Measurements from ENCODE around the gene SRPRB. TPM values are rescaled to one million over a fixed set of nuclear protein-coding genes. Genes with fewer than 3 reads are reported as not detected.

SRPRB gene
- total RNA-seq, 1 donor from 2014 or later: 26.0 TPM

- no peak overlapping the region for H3K27ac ChIP-seq (replicated peaks)
- H3K27me3 ChIP-seq (ENCODE audit: low read depth): no peaks in the 10 kb centered on the region
- TF ChIP-seq, protein P1, sequence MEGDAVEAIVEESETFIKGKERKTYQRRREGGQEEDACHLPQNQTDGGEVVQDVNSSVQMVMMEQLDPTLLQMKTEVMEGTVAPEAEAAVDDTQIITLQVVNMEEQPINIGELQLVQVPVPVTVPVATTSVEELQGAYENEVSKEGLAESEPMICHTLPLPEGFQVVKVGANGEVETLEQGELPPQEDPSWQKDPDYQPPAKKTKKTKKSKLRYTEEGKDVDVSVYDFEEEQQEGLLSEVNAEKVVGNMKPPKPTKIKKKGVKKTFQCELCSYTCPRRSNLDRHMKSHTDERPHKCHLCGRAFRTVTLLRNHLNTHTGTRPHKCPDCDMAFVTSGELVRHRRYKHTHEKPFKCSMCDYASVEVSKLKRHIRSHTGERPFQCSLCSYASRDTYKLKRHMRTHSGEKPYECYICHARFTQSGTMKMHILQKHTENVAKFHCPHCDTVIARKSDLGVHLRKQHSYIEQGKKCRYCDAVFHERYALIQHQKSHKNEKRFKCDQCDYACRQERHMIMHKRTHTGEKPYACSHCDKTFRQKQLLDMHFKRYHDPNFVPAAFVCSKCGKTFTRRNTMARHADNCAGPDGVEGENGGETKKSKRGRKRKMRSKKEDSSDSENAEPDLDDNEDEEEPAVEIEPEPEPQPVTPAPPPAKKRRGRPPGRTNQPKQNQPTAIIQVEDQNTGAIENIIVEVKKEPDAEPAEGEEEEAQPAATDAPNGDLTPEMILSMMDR (IDR thresholded peaks at IDR 0.05; ENCODE audit: borderline replicate concordance): no peak
- no peak overlapping the region for H3K4me3 ChIP-seq
- H3K4me1 ChIP-seq: no peaks in the 10 kb centered on the region
- H3K9me3 ChIP-seq (replicated peaks): no peaks in the 10 kb centered on the region
- intact Hi-C loops (cut with micrococcal nuclease): no loop called here
- H3K36me3 ChIP-seq: peaks cover 95% of the 10 kb centered on the region
- no peak for DNase-seq
These were observed 7.3 kb downstream of the SRPRB start for GRCh38 chr3:133812872-133813271.

- no peak overlapping the region for H3K27ac ChIP-seq (replicated peaks)
- no peak for DNase-seq
- intact Hi-C loops (cut with micrococcal nuclease): loop anchor here (5.0 kb wide), 1 partner anchor 112 kb away; no protein-coding TSS in a partner anchor
- H3K27me3 ChIP-seq (ENCODE audit: low read depth): no peaks in the 10 kb centered on the region
- peaks cover 12% of the 10 kb centered on the region for H3K4me1 ChIP-seq
- peaks cover 88% of the 10 kb centered on the region for H3K36me3 ChIP-seq
- no peaks in the 10 kb centered on the region for H3K9me3 ChIP-seq (replicated peaks)
- TF ChIP-seq, protein P1 (IDR thresholded peaks at IDR 0.05; ENCODE audit: borderline replicate concordance): no peak
- H3K4me3 ChIP-seq: no peak overlapping the region
These were observed 9.8 kb downstream of the SRPRB start for GRCh38 chr3:133815386-133815785.

- intact Hi-C loops (cut with micrococcal nuclease): no loop called here
- Histone ChIP-seq H3K27me3 (ENCODE audit: low read depth) (no peaks in the 10 kb centered on the region), H3K36me3 (peaks cover 66% of the 10 kb centered on the region)
These were observed 14.5 kb downstream of the SRPRB start for GRCh38 chr3:133820129-133820528.

DNA sequence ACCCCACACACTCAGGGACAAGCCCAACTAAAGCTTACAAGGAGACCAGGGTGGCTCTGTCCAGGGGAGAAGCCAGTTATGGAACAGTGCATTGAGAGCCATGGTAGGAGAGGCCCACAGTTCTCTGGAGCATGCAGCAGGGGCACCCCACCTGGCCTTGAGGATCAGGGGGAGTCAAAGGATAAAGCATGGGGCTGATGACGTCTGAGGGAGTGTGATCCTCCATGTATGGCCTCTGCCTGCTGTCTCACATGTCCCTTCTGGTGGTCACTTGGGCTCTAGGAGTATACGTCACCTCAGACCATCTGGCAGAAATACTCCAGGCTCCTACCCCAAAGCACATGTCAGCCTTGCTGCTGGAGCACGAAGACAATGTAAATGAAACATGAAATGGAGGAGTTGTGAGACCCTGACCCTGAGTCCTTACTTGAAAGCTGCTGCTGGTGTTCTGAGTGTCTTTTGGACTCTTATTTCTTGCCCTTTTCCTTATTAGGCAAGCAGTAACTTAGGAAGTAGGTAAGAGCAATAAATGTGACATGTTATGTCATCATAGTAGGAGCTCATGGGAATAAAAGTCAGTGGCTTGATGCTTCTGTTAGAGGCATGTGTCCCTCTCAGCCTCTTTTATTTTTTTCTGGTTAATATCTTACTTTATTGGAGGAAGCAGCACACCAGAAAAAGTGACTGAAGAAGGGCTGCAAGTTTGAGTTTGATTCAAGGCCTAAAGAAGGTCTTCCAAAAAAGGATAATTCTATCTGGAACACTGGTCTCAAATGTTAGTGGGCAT lies 15.5 kb downstream of the SRPRB start:
- Histone ChIP-seq H3K4me1 (peaks cover 25% of the 10 kb centered on the region), H3K4me3 (no peak overlapping the region), H3K36me3 (peaks cover 58% of the 10 kb centered on the region), H3K27ac (replicated peaks) (peak overlapping the region; percentile 50), H3K27me3 (ENCODE audit: low read depth) (no peaks in the 10 kb centered on the region), H3K9me3 (replicated peaks) (no peaks in the 10 kb centered on the region)
- DNase-seq: no peak
- TF ChIP-seq, protein P1 (IDR thresholded peaks at IDR 0.05; ENCODE audit: borderline replicate concordance): no peak
- intact Hi-C loops (cut with micrococcal nuclease): no loop called here

More at GRCh38 chr3:133820129-133820528, 14.5 kb downstream of the SRPRB start:
- Histone ChIP-seq H3K4me1 (peaks cover 25% of the 10 kb centered on the region), H3K27ac (replicated peaks) (no peak overlapping the region), H3K9me3 (replicated peaks) (no peaks in the 10 kb centered on the region), H3K4me3 (no peak overlapping the region)
- no peak for DNase-seq
- TF ChIP-seq, protein P1 (IDR thresholded peaks at IDR 0.05; ENCODE audit: borderline replicate concordance): no peak

DNA sequence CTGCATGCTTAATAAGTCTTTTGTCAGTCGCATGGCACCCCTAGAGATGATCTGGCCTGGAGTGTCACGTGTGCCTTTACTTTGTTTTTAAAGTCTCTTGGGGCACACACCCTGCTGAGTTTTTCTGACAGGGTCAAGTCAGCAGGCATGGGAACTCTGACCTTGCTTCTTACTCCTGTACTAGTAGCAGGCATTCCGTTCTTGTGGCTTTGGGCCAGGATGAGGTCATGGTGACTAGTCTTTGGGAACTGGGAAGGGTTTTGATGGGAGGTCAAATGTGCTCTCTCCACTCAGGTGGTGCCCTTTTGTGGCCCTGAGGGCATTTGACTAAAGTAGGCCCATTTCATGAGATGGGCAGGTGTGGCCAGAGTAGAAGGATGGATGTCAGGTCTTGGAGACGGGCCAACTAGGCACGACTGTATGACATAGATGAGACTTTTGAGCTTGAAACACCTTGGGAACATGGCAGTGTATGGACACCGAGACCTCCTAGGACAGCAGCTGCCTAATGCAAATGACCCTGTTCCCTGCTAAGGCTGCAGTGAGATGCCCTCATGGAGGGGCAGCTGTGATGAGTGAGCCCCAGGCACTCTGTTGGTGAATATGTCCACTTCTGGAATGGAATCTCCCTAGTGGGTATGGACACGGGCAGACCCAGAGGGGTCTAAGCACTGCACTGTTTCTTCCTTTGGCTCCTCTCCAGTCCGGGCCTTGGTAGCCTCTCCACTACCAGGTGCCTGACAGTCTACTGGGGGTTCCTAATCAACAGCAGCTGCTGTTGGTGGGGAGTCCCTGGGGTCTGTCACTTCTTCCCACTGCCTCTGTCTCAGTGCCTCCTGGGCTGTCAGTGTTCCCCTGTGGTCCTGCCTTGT lies 16.4 kb downstream of the SRPRB start:
- H3K27ac ChIP-seq (replicated peaks): peak overlapping the region; percentile 50

More for the DNA sequence above, 16.4 kb downstream of the SRPRB start:
- H3K9me3 ChIP-seq (replicated peaks): no peaks in the 10 kb centered on the region
- intact Hi-C loops (cut with micrococcal nuclease): no loop called here
- H3K4me1 ChIP-seq: peaks cover 25% of the 10 kb centered on the region
- no peak overlapping the region for H3K4me3 ChIP-seq
- TF ChIP-seq, protein P1 (IDR thresholded peaks at IDR 0.05; ENCODE audit: borderline replicate concordance): peak; percentile 55
- H3K27me3 ChIP-seq (ENCODE audit: low read depth): no peaks in the 10 kb centered on the region
- peaks cover 49% of the 10 kb centered on the region for H3K36me3 ChIP-seq
- DNase-seq: peak; percentile 78
